HepG2 (cell line): ENCODE measurements around the gene SH3GL1. TPM values are rescaled to one million over a fixed set of nuclear protein-coding genes. Genes with fewer than 3 reads are reported as not detected.

Experiments
- ATAC-seq: fragments of 200-7000 bp; cut with Tn5 transposase; 3 replicates; pipeline ENCODE4 v1.9.1; 2020; ENCODE audit warnings: mild to moderate bottlenecking, moderate library complexity
- BruUV-seq: library from RNA; stranded (reverse); fragments of 400-500 nt; replicated peaks from 2 replicates; lab custom pipeline; 2021; lab: Mats Ljungman, UMichigan
- CTCF ChIA-PET: fragments of 300-600 bp; formaldehyde crosslinking; extraction: SDS; loops from one replicate; lab custom pipeline; 2021; ENCODE audit warnings: low total read pairs, inconsistent platforms, low intra/inter-chr PET ratio; lab: Yijun Ruan, JAX
- POLR2A ChIA-PET: fragments of 350-600 bp; sonication (Branson Sonifier 250); formaldehyde crosslinking; loops from one replicate; lab custom pipeline; 2020; ENCODE audit warnings: antibody characterized with exemption, inconsistent platforms; lab: Yijun Ruan, JAX
- DNase-seq: peaks from one replicate; pipeline ENCODE4 v3.0.0-alpha.2; 2015; ENCODE audit warnings: low spot score
- FAIRE-seq: peaks from 3 replicates; lab custom pipeline; 2011; peaks lifted over from hg19 to GRCh38; lab: Jason Lieb, UNC
- H2AFZ ChIP-seq: one replicate; pipeline ENCODE4 v1.6.1; 2011; ENCODE audit warnings: low read length, inconsistent platforms
- H3K27ac ChIP-seq: fragments of 300-600 bp; 3 replicates; pipeline ENCODE4 v1.8.0; 2011; ENCODE audit warnings: mixed run types, mild to moderate bottlenecking, mixed read lengths, low read length, inconsistent platforms; ENCODE audit not compliant: insufficient read depth; ENCODE audit errors: extremely low read length
- H3K27me3 ChIP-seq, 2 experiments: fragments of 200-600 bp in 1 of 2; 2 replicates in 1 of 2; 3 replicates in 1 of 2; pipeline versions ENCODE4 v1.6.0 to v1.8.0; 2011; ENCODE audit warnings: low read length in 2 of 2, mild to moderate bottlenecking in 2 of 2, moderate library complexity in 2 of 2, inconsistent platforms in 1 of 2; ENCODE audit not compliant: insufficient read depth in 2 of 2, control insufficient read depth in 1 of 2
- H3K36me3 ChIP-seq, 2 experiments: fragments of 200-600 bp in 1 of 2; replicated peaks in 1 of 2; 2 replicates in 1 of 2; 3 replicates in 1 of 2; pipeline versions ENCODE4 v1.5.1 to v1.8.0; 2011; ENCODE audit warnings: low read length in 2 of 2, inconsistent platforms in 1 of 2; ENCODE audit not compliant: insufficient read depth in 2 of 2, control insufficient read depth in 1 of 2
- H3K4me1 ChIP-seq: 2 replicates; pipeline ENCODE4 v1.5.1; 2012; ENCODE audit warnings: low read length, inconsistent platforms; ENCODE audit not compliant: insufficient read depth
- H3K4me2 ChIP-seq: 2 replicates; pipeline ENCODE4 v1.6.0; 2011; ENCODE audit warnings: low read depth, low read length, inconsistent platforms
- H3K4me3 ChIP-seq, 3 experiments: fragments of 200-600 bp in 1 of 3; sonication (generic), shearing (Covaris generic) in 1 of 3; replicated peaks in 1 of 3; 2 replicates each; pipeline ENCODE4 v1.5.1; 2011 to 2016; ENCODE audit warnings: low read length in 3 of 3, inconsistent platforms in 2 of 3, low read depth in 2 of 3, mild to moderate bottlenecking in 2 of 3, control low read depth in 1 of 3, mixed read lengths in 1 of 3; ENCODE audit not compliant: insufficient read depth in 1 of 3
- H3K79me2 ChIP-seq: one replicate; pipeline ENCODE4 v1.6.1; 2011; ENCODE audit warnings: low read length, inconsistent platforms; ENCODE audit not compliant: insufficient read depth
- H3K9ac ChIP-seq: 2 replicates; pipeline ENCODE4 v1.6.0; 2011; ENCODE audit warnings: mild to moderate bottlenecking, low read depth, low read length, inconsistent platforms; ENCODE audit not compliant: insufficient read depth
- H3K9me3 ChIP-seq: 2 replicates; pipeline ENCODE4 v1.5.1; 2012; ENCODE audit warnings: mild to moderate bottlenecking, low read length
- H4K20me1 ChIP-seq: 2 replicates; pipeline ENCODE4 v1.6.0; 2011; ENCODE audit warnings: inconsistent platforms, mild to moderate bottlenecking, low read length, moderate library complexity; ENCODE audit not compliant: insufficient read depth
- HNRNPUL1 ChIP-seq: fragments of 200-400 bp; formaldehyde crosslinking; IDR thresholded peaks from 2 replicates; pipeline ENCODE4 v1.6.1; 2017; ENCODE audit warnings: low read depth, mild to moderate bottlenecking, low read length, moderate library complexity
- NONO ChIP-seq, 2 experiments: fragments of 450-650 bp in 1 of 2; sonication (generic) in 1 of 2; formaldehyde crosslinking in 1 of 2; IDR thresholded peaks in 1 of 2; conservative IDR thresholded peaks in 1 of 2; 2 replicates each; pipeline versions ENCODE4 v1.6.1 to v1.8.0; 2017 to 2022; ENCODE audit warnings: mild to moderate bottlenecking in 1 of 2, missing genetic modification reagents in 1 of 2, moderate library complexity in 1 of 2
- PAX8 ChIP-seq: sonication (generic); formaldehyde crosslinking; IDR thresholded peaks from 2 replicates; pipeline ENCODE4 v1.8.0; 2022; ENCODE audit warnings: mild to moderate bottlenecking, missing genetic modification reagents, borderline replicate concordance
- RBM22 ChIP-seq: fragments of 200-400 bp; formaldehyde crosslinking; optimal IDR thresholded peaks from 2 replicates; pipeline ENCODE3; 2017; ENCODE audit warnings: mild to moderate bottlenecking, low read length, moderate library complexity
- ZNF136 ChIP-seq: sonication (generic); formaldehyde crosslinking; IDR thresholded peaks from 2 replicates; pipeline ENCODE4 v1.8.1; 2022; ENCODE audit warnings: low read depth, mild to moderate bottlenecking, moderate library complexity, missing genetic modification reagents
- ZNF766 ChIP-seq: sonication (generic); formaldehyde crosslinking; IDR thresholded peaks from 2 replicates; pipeline ENCODE4 v1.5.0; 2020; ENCODE audit warnings: missing genetic modification reagents, borderline replicate concordance
- WGBS: methylation state at CpG from one replicate; pipeline ENCODE4 v1.1.6; 2017; ENCODE audit warnings: low lambda C conversion rate; 5-methylcytosine and 5-hydroxymethylcytosine counted together
- in situ Hi-C: cut with HindIII; loops from 2 replicates; pipeline ENCODE4 v1.10.0; 2017; ENCODE audit warnings: low pct_unique_long_range_greater_than_20kb; ENCODE audit not compliant: extremely low pct_ligation_motif_present
- intact Hi-C: fragments of 100-400 bp; cut with micrococcal nuclease; formaldehyde crosslinking; loops from one replicate; pipeline ENCODE4 v1.10.0; 2022; ENCODE audit not compliant: unreplicated experiment
- polyA plus RNA-seq, 8 experiments: library from polyadenylated mRNA; depleted of rRNA in 3 of 8; stranded (reverse) in 7 of 8; unstranded in 1 of 8; fragments of >200 nt; fragmentation: Illumina TruSeq in 4 of 8; extraction: Trizol in 4 of 8; gene quantifications; 2 replicates each; pipeline versions ENCODE4 v1.2.1 to v1.2.3, GENCODE V29; 2011 to 2016; ENCODE audit warnings: low read depth in 4 of 8, missing spikeins in 1 of 8, mixed read lengths in 1 of 8; ENCODE audit not compliant: insufficient read depth in 1 of 8
- total RNA-seq, 5 experiments: library from RNA; depleted of rRNA; stranded (reverse); fragments of >200 nt; fragmentation: Illumina TruSeq; extraction: Trizol; gene quantifications; 2 replicates each; pipeline ENCODE4 v1.2.3, GENCODE V29; 2016; ENCODE audit warnings: low read depth in 1 of 5
- TF ChIP-seq, protein P1 (sequence below): sonication (generic); formaldehyde crosslinking; IDR thresholded peaks from 2 replicates; pipeline ENCODE4 v1.4.0; 2020; ENCODE audit warnings: missing genetic modification reagents, borderline replicate concordance

The SH3GL1 gene
- total and polyA plus RNA-seq, 2 of the 13 experiments (the other 11 are each of a cell fraction or from before 2014, with no cell fraction given) = 33.0 to 45.1 TPM

DNA sequence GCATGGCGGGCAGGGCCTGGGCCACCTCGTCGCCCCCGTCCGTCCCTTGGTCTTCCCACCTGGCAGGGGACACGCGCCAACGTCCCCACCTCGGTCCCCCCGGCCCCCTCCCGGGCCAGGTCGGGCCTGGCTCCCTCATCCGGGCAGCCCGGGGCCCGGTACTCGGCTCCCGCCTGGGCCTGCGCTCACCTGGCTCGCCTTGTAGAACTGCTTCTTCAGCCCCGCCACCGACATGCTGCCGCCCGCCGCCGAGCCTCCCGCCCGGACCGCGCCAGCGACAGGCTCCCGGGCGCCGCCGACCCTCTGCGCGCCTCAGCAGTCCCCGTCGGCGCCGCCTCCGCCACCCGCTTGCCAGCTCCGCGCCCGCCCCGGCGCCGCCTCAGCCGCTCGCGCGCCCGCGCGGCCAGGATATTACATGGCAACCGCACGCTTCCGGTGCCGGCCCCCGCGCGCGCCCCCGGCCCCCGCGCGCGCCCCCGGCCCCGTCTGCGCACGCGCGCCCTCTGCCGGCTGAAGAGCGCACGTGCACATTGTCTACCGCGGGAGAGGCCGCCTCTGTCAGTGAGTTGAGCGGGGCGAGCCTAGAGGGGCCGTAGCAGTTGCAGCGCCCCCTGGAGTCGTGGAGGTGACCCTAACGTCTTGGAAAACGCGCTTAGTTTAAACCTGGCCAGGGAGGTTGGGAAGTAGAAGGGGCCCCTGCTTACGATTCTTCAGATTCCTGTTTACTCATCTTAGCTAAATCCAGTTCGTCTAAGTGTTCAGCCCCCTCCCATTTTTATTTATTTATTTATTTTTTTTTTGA lies at the start of gene SH3GL1 (continued):
- TF ChIP-seq PAX8 = no peak
- TF ChIP-seq ZNF136 (CRISPR knock-in tag) = no peak
- TF ChIP-seq, protein P1, sequence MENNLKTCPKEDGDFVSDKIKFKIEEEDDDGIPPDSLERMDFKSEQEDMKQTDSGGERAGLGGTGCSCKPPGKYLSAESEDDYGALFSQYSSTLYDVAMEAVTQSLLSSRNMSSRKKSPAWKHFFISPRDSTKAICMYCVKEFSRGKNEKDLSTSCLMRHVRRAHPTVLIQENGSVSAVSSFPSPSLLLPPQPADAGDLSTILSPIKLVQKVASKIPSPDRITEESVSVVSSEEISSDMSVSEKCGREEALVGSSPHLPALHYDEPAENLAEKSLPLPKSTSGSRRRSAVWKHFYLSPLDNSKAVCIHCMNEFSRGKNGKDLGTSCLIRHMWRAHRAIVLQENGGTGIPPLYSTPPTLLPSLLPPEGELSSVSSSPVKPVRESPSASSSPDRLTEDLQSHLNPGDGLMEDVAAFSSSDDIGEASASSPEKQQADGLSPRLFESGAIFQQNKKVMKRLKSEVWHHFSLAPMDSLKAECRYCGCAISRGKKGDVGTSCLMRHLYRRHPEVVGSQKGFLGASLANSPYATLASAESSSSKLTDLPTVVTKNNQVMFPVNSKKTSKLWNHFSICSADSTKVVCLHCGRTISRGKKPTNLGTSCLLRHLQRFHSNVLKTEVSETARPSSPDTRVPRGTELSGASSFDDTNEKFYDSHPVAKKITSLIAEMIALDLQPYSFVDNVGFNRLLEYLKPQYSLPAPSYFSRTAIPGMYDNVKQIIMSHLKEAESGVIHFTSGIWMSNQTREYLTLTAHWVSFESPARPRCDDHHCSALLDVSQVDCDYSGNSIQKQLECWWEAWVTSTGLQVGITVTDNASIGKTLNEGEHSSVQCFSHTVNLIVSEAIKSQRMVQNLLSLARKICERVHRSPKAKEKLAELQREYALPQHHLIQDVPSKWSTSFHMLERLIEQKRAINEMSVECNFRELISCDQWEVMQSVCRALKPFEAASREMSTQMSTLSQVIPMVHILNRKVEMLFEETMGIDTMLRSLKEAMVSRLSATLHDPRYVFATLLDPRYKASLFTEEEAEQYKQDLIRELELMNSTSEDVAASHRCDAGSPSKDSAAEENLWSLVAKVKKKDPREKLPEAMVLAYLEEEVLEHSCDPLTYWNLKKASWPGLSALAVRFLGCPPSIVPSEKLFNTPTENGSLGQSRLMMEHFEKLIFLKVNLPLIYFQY = no peak
- TF ChIP-seq NONO (IDR thresholded peaks at IDR 0.05) = no peak
- TF ChIP-seq NONO (CRISPR knock-in tag; conservative IDR thresholded peaks at IDR 0.05) = peak; percentile 93
- TF ChIP-seq ZNF766 (CRISPR knock-in tag) = no peak

DNA sequence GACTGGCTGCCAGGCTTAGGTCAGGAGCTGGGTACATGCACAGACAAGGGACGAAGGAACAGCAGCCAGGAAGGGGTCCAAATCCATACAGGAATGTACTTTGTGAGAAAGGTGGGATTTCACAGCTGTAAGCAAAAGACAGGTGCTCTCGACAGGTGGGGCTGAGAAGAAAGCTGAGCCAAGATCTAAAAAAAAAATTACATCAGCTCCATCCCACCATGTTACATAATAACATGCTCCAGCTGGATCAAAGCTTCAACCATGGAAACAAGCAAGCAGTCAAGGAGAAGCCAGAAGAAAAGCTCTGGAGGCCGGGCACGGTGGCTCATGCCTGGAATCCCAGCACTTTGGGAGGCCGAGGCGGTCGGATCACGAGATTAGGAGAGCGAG lies 49.3 kb upstream of the SH3GL1 start:
- H3K27me3 ChIP-seq = no peaks in the 10 kb centered on the region
- BruUV-seq = TSS peak; percentile 46
- H3K4me2 ChIP-seq = no peak overlapping the region
- no peak for DNase-seq
- H3K79me2 ChIP-seq = no peaks in the 10 kb centered on the region
- H3K9ac ChIP-seq = no peak overlapping the region
- WGBS = 100% methylated on average over 7 of the region's 9 CpGs
- CTCF ChIA-PET = no interaction called here
- H3K27ac ChIP-seq = no peak overlapping the region
- no peak overlapping the region for H3K4me3 ChIP-seq
- peaks cover 23 to 56% of the 10 kb centered on the region in 2 experiments for H3K36me3 ChIP-seq
- in situ Hi-C loops = no loop called here
- no peak for FAIRE-seq
- intact Hi-C loops = no loop called here
- no peaks in the 10 kb centered on the region for H4K20me1 ChIP-seq
- no peak overlapping the region for H2AFZ ChIP-seq
- peak; percentile 19 for TF ChIP-seq RBM22
- TF ChIP-seq HNRNPUL1 = no peak
- H3K9me3 ChIP-seq = no peaks in the 10 kb centered on the region
- no peak for ATAC-seq
- POLR2A ChIA-PET = interaction anchor here (1.3 kb wide), 1 partner anchor 8 kb away, joined by 3 read pairs; the partner anchor contains the start of gene UBXN6
- H3K4me1 ChIP-seq = peaks cover 10% of the 10 kb centered on the region; the same call in 1 of the 2 replicates
